Uterus (tissue), 2 donors: Measurements from ENCODE around the gene PHPT1.

Source experiments
- POLR2A ChIP-seq, 2 donors: fragments of 450-650 bp; IDR thresholded peaks; one replicate each; pipeline ENCODE4 v1.6.1; 2016; ENCODE audit warnings: antibody characterized with exemption in 2 of 2, mild to moderate bottlenecking in 1 of 2, moderate library complexity in 1 of 2
- TF ChIP-seq, protein P1 (sequence below), 4 experiments: fragments of 200-600 bp in 2 of 4; fragments of 450-650 bp in 2 of 4; sonication (generic) in 2 of 4; IDR thresholded peaks; one replicate each; pipeline ENCODE4 v1.5.1; 2016 to 2019; ENCODE audit warnings: antibody characterized with exemption in 4 of 4, mild to moderate bottlenecking in 2 of 4, moderate library complexity in 1 of 4

DNA sequence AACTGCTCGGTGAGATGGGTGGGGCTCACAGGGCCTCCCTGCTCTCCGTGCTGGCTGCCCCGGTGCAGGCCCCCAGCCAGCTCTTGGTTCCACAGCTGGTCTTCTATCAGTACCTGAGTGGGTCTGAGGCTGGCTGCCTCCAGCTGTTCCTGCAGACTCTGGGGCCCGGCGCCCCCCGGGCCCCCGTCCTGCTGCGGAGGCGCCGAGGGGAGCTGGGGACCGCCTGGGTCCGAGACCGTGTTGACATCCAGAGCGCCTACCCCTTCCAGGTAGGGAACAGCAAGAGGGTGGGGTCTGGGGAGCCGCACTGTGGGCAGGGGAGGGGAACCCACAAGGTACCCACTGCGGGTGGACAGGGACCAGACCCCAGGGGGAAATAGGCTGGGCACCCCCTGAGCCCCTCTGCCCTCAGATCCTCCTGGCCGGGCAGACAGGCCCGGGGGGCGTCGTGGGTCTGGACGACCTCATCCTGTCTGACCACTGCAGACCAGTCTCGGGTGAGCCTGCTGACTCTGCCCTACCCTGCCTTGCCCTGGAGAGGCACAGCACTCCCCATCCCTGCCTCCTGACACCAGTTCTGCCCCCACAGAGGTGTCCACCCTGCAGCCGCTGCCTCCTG lies 5.7 kb downstream of the PHPT1 start:
- TF ChIP-seq, protein P1, sequence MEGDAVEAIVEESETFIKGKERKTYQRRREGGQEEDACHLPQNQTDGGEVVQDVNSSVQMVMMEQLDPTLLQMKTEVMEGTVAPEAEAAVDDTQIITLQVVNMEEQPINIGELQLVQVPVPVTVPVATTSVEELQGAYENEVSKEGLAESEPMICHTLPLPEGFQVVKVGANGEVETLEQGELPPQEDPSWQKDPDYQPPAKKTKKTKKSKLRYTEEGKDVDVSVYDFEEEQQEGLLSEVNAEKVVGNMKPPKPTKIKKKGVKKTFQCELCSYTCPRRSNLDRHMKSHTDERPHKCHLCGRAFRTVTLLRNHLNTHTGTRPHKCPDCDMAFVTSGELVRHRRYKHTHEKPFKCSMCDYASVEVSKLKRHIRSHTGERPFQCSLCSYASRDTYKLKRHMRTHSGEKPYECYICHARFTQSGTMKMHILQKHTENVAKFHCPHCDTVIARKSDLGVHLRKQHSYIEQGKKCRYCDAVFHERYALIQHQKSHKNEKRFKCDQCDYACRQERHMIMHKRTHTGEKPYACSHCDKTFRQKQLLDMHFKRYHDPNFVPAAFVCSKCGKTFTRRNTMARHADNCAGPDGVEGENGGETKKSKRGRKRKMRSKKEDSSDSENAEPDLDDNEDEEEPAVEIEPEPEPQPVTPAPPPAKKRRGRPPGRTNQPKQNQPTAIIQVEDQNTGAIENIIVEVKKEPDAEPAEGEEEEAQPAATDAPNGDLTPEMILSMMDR (IDR thresholded peaks at IDR 0.05), result no peak
- TF ChIP-seq POLR2A (IDR thresholded peaks at IDR 0.05), result no peak
